Transverse colon (tissue), 4 donors: ENCODE data around the gene BRD3. TPM values are rescaled to one million over a fixed set of nuclear protein-coding genes. Genes with fewer than 3 reads are reported as not detected.

Experiments
- DNase-seq: peaks from one replicate; pipeline ENCODE4 v3.0.0-alpha.2; 2019
- H3K27ac ChIP-seq, 4 donors: fragments of 200-600 bp; sonication (generic); 2 replicates each; pipeline ENCODE4 v1.5.1; 2016 to 2018; ENCODE audit warnings: inconsistent platforms in 4 of 4
- H3K27me3 ChIP-seq: fragments of 200-600 bp; sonication (generic); 2 replicates; pipeline ENCODE4 v1.5.1; 2017; ENCODE audit warnings: inconsistent platforms
- H3K36me3 ChIP-seq, 4 donors: fragments of 200-600 bp; sonication (generic); 2 replicates each; pipeline ENCODE4 v1.5.1; 2017 to 2019; ENCODE audit warnings: inconsistent platforms in 4 of 4
- H3K4me1 ChIP-seq, 4 donors: fragments of 200-600 bp; sonication (generic); 2 replicates each; pipeline ENCODE4 v1.5.1; 2017 to 2020; ENCODE audit warnings: inconsistent platforms in 4 of 4
- H3K4me3 ChIP-seq, 4 donors: fragments of 200-600 bp; sonication (generic); 1 replicate in 1 of 4; 2 replicates in 3 of 4; pipeline versions ENCODE4 v1.5.1 to v1.6.1; 2017 to 2019; ENCODE audit warnings: inconsistent platforms in 4 of 4
- H3K9me3 ChIP-seq, 2 donors: fragments of 200-600 bp; sonication (generic); 2 replicates each; pipeline ENCODE4 v1.5.1; 2017 to 2019; ENCODE audit warnings: inconsistent platforms in 2 of 2
- CTCF ChIP-seq, 5 experiments: fragments of 200-600 bp in 3 of 5; fragments of 450-650 bp in 2 of 5; sonication (generic) in 3 of 5; IDR thresholded peaks; 1 replicate in 2 of 5; 2 replicates in 3 of 5; pipeline ENCODE4 v1.5.1; 2016 to 2017; ENCODE audit warnings: antibody characterized with exemption in 5 of 5, inconsistent platforms in 3 of 5, mild to moderate bottlenecking in 2 of 5, moderate library complexity in 1 of 5
- EP300 ChIP-seq: sonication (generic); formaldehyde crosslinking; IDR thresholded peaks from one replicate; pipeline ENCODE4 v1.6.1; 2017; ENCODE audit warnings: antibody characterized with exemption, low read depth
- POLR2A ChIP-seq: fragments of 450-650 bp; IDR thresholded peaks from one replicate; pipeline ENCODE4 v1.6.1; 2016; ENCODE audit warnings: antibody characterized with exemption, mild to moderate bottlenecking, moderate library complexity
- POLR2AphosphoS5 ChIP-seq, 3 donors: sonication (generic); formaldehyde crosslinking; IDR thresholded peaks; one replicate each; pipeline ENCODE4 v1.6.1; 2016; ENCODE audit warnings: antibody characterized with exemption in 3 of 3
- WGBS, 2 donors: methylation state at CpG; one replicate each; pipeline ENCODE4 v1.1.5; 2018; ENCODE audit warnings: low coverage in 1 of 2; 5-methylcytosine and 5-hydroxymethylcytosine counted together
- in situ Hi-C, 4 donors: fragments of 200-750 bp; cut with MboI; loops; one replicate each; pipeline versions ENCODE4 v1.15.0 to v1.15.1; 2017; ENCODE audit warnings: low sequenced_read_pairs in 3 of 4, low pct_ligation_motif_present in 1 of 4, low pct_unique_long_range_greater_than_20kb in 1 of 4
- intact Hi-C: fragments of 100-400 bp; cut with DNase I; formaldehyde crosslinking; loops from one replicate; pipeline ENCODE4 v1.15.1; 2023; ENCODE audit warnings: low total_unique reads
- total RNA-seq, 4 donors: library from RNA; depleted of rRNA; stranded (reverse); fragments of >200 nt; gene quantifications; one replicate each; pipeline ENCODE4 v1.1.0, GENCODE V29; 2016

BRD3 gene
- total RNA-seq, 4 donors from 2014 or later = 14.5 to 21.3 (median 17.2) TPM

- intact Hi-C loops = no loop called here
- no peak for DNase-seq
- Histone ChIP-seq H3K27me3 (no peaks in the 10 kb centered on the region), H3K36me3 (no peaks in the 10 kb centered on the region), H3K9me3 (no peaks in the 10 kb centered on the region), H3K4me1 (peaks cover 23 to 75% (median 53%) of the 10 kb centered on the region in 4 donors), H3K4me3 (no peak overlapping the region), H3K27ac (no peak overlapping the region)
- TF ChIP-seq CTCF (IDR thresholded peaks at IDR 0.05) (no peak), POLR2AphosphoS5 (IDR thresholded peaks at IDR 0.05) (no peak), POLR2A (no peak), EP300 (no peak)
- in situ Hi-C loops = no loop called here
- WGBS, 2 donors = 73% methylated on average over 4 of the region's 4 CpGs; no CpG with 5 or more reads in 1 of the 2 donors
Measured at GRCh38 chr9:134060546-134060945, 7.3 kb downstream of the BRD3 start.

GRCh38 chr9:134059661-134060395 is 8.0 kb downstream of the BRD3 start:
- in situ Hi-C loops = no loop called here
- DNase-seq = peak; percentile 55
- TF ChIP-seq POLR2A (no peak), POLR2AphosphoS5 (IDR thresholded peaks at IDR 0.05) (no peak), EP300 (no peak), CTCF (IDR thresholded peaks at IDR 0.05) (no peak)
- no peaks in the 10 kb centered on the region for H3K36me3 ChIP-seq
- no peaks in the 10 kb centered on the region for H3K9me3 ChIP-seq
- no peak overlapping the region for H3K27ac ChIP-seq
- H3K4me3 ChIP-seq = no peak overlapping the region
- WGBS, 2 donors = 77% methylated on average over 17 of the region's 17 CpGs; no CpG with 5 or more reads in 1 of the 2 donors
- intact Hi-C loops = no loop called here
- peaks cover 22 to 75% (median 53%) of the 10 kb centered on the region in 4 donors for H3K4me1 ChIP-seq
- H3K27me3 ChIP-seq = no peaks in the 10 kb centered on the region

- no peak overlapping the region for H3K27ac ChIP-seq
- H3K4me1 ChIP-seq = peaks cover 22 to 71% (median 53%) of the 10 kb centered on the region in 4 donors
- H3K4me3 ChIP-seq = no peak overlapping the region
- intact Hi-C loops (no loop called here), in situ Hi-C loops (no loop called here)
- 85 to 87% methylated on average over 5 to 15 of the region's 16 CpGs for WGBS, 2 donors
- H3K27me3 ChIP-seq = no peaks in the 10 kb centered on the region
- TF ChIP-seq POLR2A (no peak), CTCF (IDR thresholded peaks at IDR 0.05) (no peak), EP300 (no peak)
- peak; percentile 6 for DNase-seq
- H3K9me3 ChIP-seq = no peaks in the 10 kb centered on the region
- H3K36me3 ChIP-seq = no peaks in the 10 kb centered on the region
Measured at GRCh38 chr9:134059188-134059641, 8.6 kb downstream of the BRD3 start.

GRCh38 chr9:134058716-134059115 is 9.1 kb downstream of the BRD3 start:
- H3K27ac ChIP-seq = no peak overlapping the region
- intact Hi-C loops (no loop called here), in situ Hi-C loops (no loop called here)
- H3K36me3 ChIP-seq = no peaks in the 10 kb centered on the region
- H3K27me3 ChIP-seq = no peaks in the 10 kb centered on the region
- H3K4me1 ChIP-seq = peaks cover 22 to 71% (median 52%) of the 10 kb centered on the region in 4 donors
- DNase-seq = no peak
- TF ChIP-seq EP300 = no peak
- no peak for TF ChIP-seq CTCF (IDR thresholded peaks at IDR 0.05)
- TF ChIP-seq POLR2AphosphoS5 (IDR thresholded peaks at IDR 0.05) = no peak
- TF ChIP-seq POLR2A = no peak
- no peak overlapping the region for H3K4me3 ChIP-seq
- 88% methylated on average over 7 of the region's 7 CpGs; no CpG with 5 or more reads in 1 of the 2 donors for WGBS, 2 donors
- H3K9me3 ChIP-seq = no peaks in the 10 kb centered on the region
